Measurements from ENCODE around the gene EXOSC5. TPM values are rescaled to one million over a fixed set of nuclear protein-coding genes. Genes with fewer than 3 reads are reported as not detected.
"Not testable (repeated sequence)": the region's sequence is repeated elsewhere in the genome, so short reads cannot be mapped to it uniquely, and the experiment has no call there.

EXOSC5 gene
- total RNA-seq, 2 donors from 2014 or later = 30.3 to 30.7 TPM

GRCh38 chr19:41421973-41422372 is 24.8 kb upstream of the EXOSC5 start:
- H3K4me3 Mint-ChIP-seq = no peak overlapping the region
- no peak overlapping the region for H3K27ac Mint-ChIP-seq
- peaks cover 0 to 4% of the 10 kb centered on the region in 2 donors for H3K36me3 Mint-ChIP-seq (ENCODE audit: insufficient read depth in 2 of 2)
- H3K27me3 Mint-ChIP-seq (ENCODE audit: low read depth) = no peaks in the 10 kb centered on the region
- no peak for ATAC-seq (replicated peaks in 1 of 2)
- H3K4me1 Mint-ChIP-seq (ENCODE audit: low read depth) = peaks cover 3% of the 10 kb centered on the region
- H3K9me3 Mint-ChIP-seq = no peaks in the 10 kb centered on the region
- DNase-seq = no peak

- H3K36me3 Mint-ChIP-seq (ENCODE audit: insufficient read depth in 2 of 2) = peaks cover 0 to 4% of the 10 kb centered on the region in 2 donors
- no peaks in the 10 kb centered on the region for H3K9me3 Mint-ChIP-seq
- ATAC-seq (replicated peaks in 1 of 2) (no peak), DNase-seq (no peak)
- H3K4me3 Mint-ChIP-seq = no peak overlapping the region
- H3K4me1 Mint-ChIP-seq (ENCODE audit: low read depth) = no peaks in the 10 kb centered on the region
- no peaks in the 10 kb centered on the region for H3K27me3 Mint-ChIP-seq (ENCODE audit: low read depth)
- H3K27ac Mint-ChIP-seq = no peak overlapping the region
Measured at GRCh38 chr19:41421314-41421713, 24.2 kb upstream of the EXOSC5 start.

GRCh38 chr19:41420101-41420880 is 23.1 kb upstream of the EXOSC5 start:
- H3K36me3 Mint-ChIP-seq (ENCODE audit: insufficient read depth in 2 of 2) = peaks cover 0 to 4% of the 10 kb centered on the region in 2 donors

GRCh38 chr19:41416194-41416674 is 19.1 kb upstream of the EXOSC5 start:
- no peak overlapping the region for H3K27ac Mint-ChIP-seq
- ATAC-seq (replicated peaks in 1 of 2) = no peak
- DNase-seq = no peak
- H3K27me3 Mint-ChIP-seq (ENCODE audit: low read depth) = no peaks in the 10 kb centered on the region
- no peaks in the 10 kb centered on the region for H3K9me3 Mint-ChIP-seq
- peaks cover 0 to 7% of the 10 kb centered on the region in 2 donors for H3K36me3 Mint-ChIP-seq (ENCODE audit: insufficient read depth in 2 of 2)
- no peak overlapping the region for H3K4me3 Mint-ChIP-seq
- H3K4me1 Mint-ChIP-seq (ENCODE audit: low read depth) = no peaks in the 10 kb centered on the region

More at GRCh38 chr19:41420101-41420880, 23.1 kb upstream of the EXOSC5 start:
- ATAC-seq (replicated peaks in 1 of 2) (no peak), DNase-seq (no peak)
- Mint-ChIP-seq H3K9me3 (no peaks in the 10 kb centered on the region), H3K27me3 (ENCODE audit: low read depth) (no peaks in the 10 kb centered on the region), H3K4me3 (no peak overlapping the region), H3K27ac (no peak overlapping the region), H3K4me1 (ENCODE audit: low read depth) (no peaks in the 10 kb centered on the region)

GRCh38 chr19:41415154-41415571 is 18.0 kb upstream of the EXOSC5 start:
- peaks cover 0 to 7% of the 10 kb centered on the region in 2 donors for H3K36me3 Mint-ChIP-seq (ENCODE audit: insufficient read depth in 2 of 2)
- no peak overlapping the region for H3K27ac Mint-ChIP-seq
- no peak for DNase-seq
- ATAC-seq (replicated peaks in 1 of 2) = no peak
- no peaks in the 10 kb centered on the region for H3K27me3 Mint-ChIP-seq (ENCODE audit: low read depth)
- H3K4me3 Mint-ChIP-seq = no peak overlapping the region
- no peaks in the 10 kb centered on the region for H3K9me3 Mint-ChIP-seq
- H3K4me1 Mint-ChIP-seq (ENCODE audit: low read depth) = peaks cover under 1% of the 10 kb centered on the region

GRCh38 chr19:41414461-41414860 is 17.3 kb upstream of the EXOSC5 start:
- DNase-seq (no peak), ATAC-seq (replicated peaks in 1 of 2) (no peak)
- Mint-ChIP-seq H3K4me3 (no peak overlapping the region), H3K27ac (peak overlapping the region; percentile 47), H3K9me3 (no peaks in the 10 kb centered on the region), H3K4me1 (ENCODE audit: low read depth) (peaks cover 8% of the 10 kb centered on the region), H3K27me3 (ENCODE audit: low read depth) (no peaks in the 10 kb centered on the region), H3K36me3 (ENCODE audit: insufficient read depth in 2 of 2) (peaks cover 0 to 7% of the 10 kb centered on the region in 2 donors)

GRCh38 chr19:41413947-41414346 is 16.8 kb upstream of the EXOSC5 start:
- DNase-seq = no peak
- no peak overlapping the region for H3K27ac Mint-ChIP-seq

GRCh38 chr19:41412953-41413352 is 15.8 kb upstream of the EXOSC5 start:
- ATAC-seq (replicated peaks in 1 of 2) = no peak
- peaks cover 0 to 7% of the 10 kb centered on the region in 2 donors for H3K36me3 Mint-ChIP-seq (ENCODE audit: insufficient read depth in 2 of 2)

More at GRCh38 chr19:41413947-41414346, 16.8 kb upstream of the EXOSC5 start:
- H3K4me1 Mint-ChIP-seq (ENCODE audit: low read depth) = peaks cover 10% of the 10 kb centered on the region
- H3K9me3 Mint-ChIP-seq = no peaks in the 10 kb centered on the region
- peaks cover 0 to 7% of the 10 kb centered on the region in 2 donors for H3K36me3 Mint-ChIP-seq (ENCODE audit: insufficient read depth in 2 of 2)
- no peaks in the 10 kb centered on the region for H3K27me3 Mint-ChIP-seq (ENCODE audit: low read depth)
- H3K4me3 Mint-ChIP-seq = no peak overlapping the region
- no peak for ATAC-seq (replicated peaks in 1 of 2)

GRCh38 chr19:41411968-41412265 is 14.8 kb upstream of the EXOSC5 start:
- ATAC-seq (replicated peaks in 1 of 2) = no peak
- DNase-seq = no peak
- no peaks in the 10 kb centered on the region for H3K27me3 Mint-ChIP-seq (ENCODE audit: low read depth)
- peaks cover 0 to 6% of the 10 kb centered on the region in 2 donors for H3K36me3 Mint-ChIP-seq (ENCODE audit: insufficient read depth in 2 of 2)
- H3K27ac Mint-ChIP-seq = no peak overlapping the region
- no peaks in the 10 kb centered on the region for H3K9me3 Mint-ChIP-seq
- no peak overlapping the region for H3K4me3 Mint-ChIP-seq
- H3K4me1 Mint-ChIP-seq (ENCODE audit: low read depth) = peaks cover 10% of the 10 kb centered on the region

More at GRCh38 chr19:41412953-41413352, 15.8 kb upstream of the EXOSC5 start:
- DNase-seq = no peak
- H3K27me3 Mint-ChIP-seq (ENCODE audit: low read depth) = no peaks in the 10 kb centered on the region
- H3K27ac Mint-ChIP-seq = no peak overlapping the region
- no peaks in the 10 kb centered on the region for H3K9me3 Mint-ChIP-seq
- peaks cover 10% of the 10 kb centered on the region for H3K4me1 Mint-ChIP-seq (ENCODE audit: low read depth)
- H3K4me3 Mint-ChIP-seq = no peak overlapping the region

GRCh38 chr19:41411100-41411967 is 14.2 kb upstream of the EXOSC5 start:
- H3K9me3 Mint-ChIP-seq = no peaks in the 10 kb centered on the region
- no peak for ATAC-seq (replicated peaks in 1 of 2)
- H3K4me1 Mint-ChIP-seq (ENCODE audit: low read depth) = peaks cover 10% of the 10 kb centered on the region
- H3K27ac Mint-ChIP-seq = no peak overlapping the region
- no peak for DNase-seq
- H3K4me3 Mint-ChIP-seq = no peak overlapping the region
- H3K27me3 Mint-ChIP-seq (ENCODE audit: low read depth) = no peaks in the 10 kb centered on the region
- H3K36me3 Mint-ChIP-seq (ENCODE audit: insufficient read depth in 2 of 2) = peaks cover 0 to 6% of the 10 kb centered on the region in 2 donors

- DNase-seq = no peak
- H3K4me1 Mint-ChIP-seq (ENCODE audit: low read depth) = peaks cover 10% of the 10 kb centered on the region
- H3K4me3 Mint-ChIP-seq = no peak overlapping the region
- H3K9me3 Mint-ChIP-seq = no peaks in the 10 kb centered on the region
- peaks cover 0 to 6% of the 10 kb centered on the region in 2 donors for H3K36me3 Mint-ChIP-seq (ENCODE audit: insufficient read depth in 2 of 2)
- ATAC-seq (replicated peaks in 1 of 2) = no peak
- H3K27ac Mint-ChIP-seq = no peak overlapping the region
- no peaks in the 10 kb centered on the region for H3K27me3 Mint-ChIP-seq (ENCODE audit: low read depth)
Measured at GRCh38 chr19:41410336-41411054, 13.3 kb upstream of the EXOSC5 start.

- Mint-ChIP-seq H3K4me3 (no peak overlapping the region), H3K9me3 (no peaks in the 10 kb centered on the region), H3K4me1 (ENCODE audit: low read depth) (peaks cover 10% of the 10 kb centered on the region), H3K36me3 (ENCODE audit: insufficient read depth in 2 of 2) (peaks cover 0 to 2% of the 10 kb centered on the region in 2 donors), H3K27ac (no peak overlapping the region), H3K27me3 (ENCODE audit: low read depth) (no peaks in the 10 kb centered on the region)
- ATAC-seq (replicated peaks in 1 of 2) (no peak), DNase-seq (no peak)
Measured at GRCh38 chr19:41409288-41409687, 12.1 kb upstream of the EXOSC5 start.

GRCh38 chr19:41408846-41409245 is 11.7 kb upstream of the EXOSC5 start:
- not testable (repeated sequence) for H3K36me3 Mint-ChIP-seq (ENCODE audit: insufficient read depth in 2 of 2); H3K4me3 Mint-ChIP-seq; ATAC-seq (replicated peaks in 1 of 2); H3K27ac Mint-ChIP-seq; H3K27me3 Mint-ChIP-seq (ENCODE audit: low read depth); H3K9me3 Mint-ChIP-seq; DNase-seq
- peaks cover 10% of the 10 kb centered on the region for H3K4me1 Mint-ChIP-seq (ENCODE audit: low read depth)
